GM21360 (cell line): ENCODE results near the gene RPS6KA4.
"Not testable (repeated sequence)": the region's sequence is repeated elsewhere in the genome, so short reads cannot be mapped to it uniquely, and the experiment has no call there.

Experiments
- ATAC-seq: cut with Tn5 transposase; IDR thresholded peaks from one replicate; pipeline ENCODE4 v1.9.1; 2021; ENCODE audit warnings: mild to moderate bottlenecking, moderate library complexity; ENCODE audit not compliant: unreplicated experiment

The RPS6KA4 gene

DNA sequence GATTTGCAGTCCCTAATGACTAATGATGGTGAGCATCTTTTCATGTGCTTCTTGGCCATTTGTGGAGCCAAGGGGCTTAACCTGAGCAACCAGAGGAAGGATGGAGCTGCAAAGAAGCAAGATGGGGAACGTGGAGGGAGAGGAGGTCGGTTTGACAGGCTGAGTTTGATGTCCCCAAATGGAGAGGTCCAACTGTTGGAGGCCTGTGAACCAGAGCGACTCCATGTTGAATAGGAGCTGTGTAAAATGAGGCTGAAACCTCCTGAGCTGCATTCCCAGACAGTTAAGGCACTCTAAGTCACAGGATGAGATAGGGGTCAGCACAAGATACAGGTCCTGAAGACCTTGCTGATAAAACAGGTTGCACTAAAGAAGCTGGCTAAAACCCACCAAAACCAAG is 54.5 kb downstream of the RPS6KA4 start:
- ATAC-seq: no peak

- no peak for ATAC-seq
Measured at GRCh38 chr11:64415286-64415685, 56.3 kb downstream of the RPS6KA4 start.

- ATAC-seq: no peak
Measured at GRCh38 chr11:64415996-64416728, 57.2 kb downstream of the RPS6KA4 start.

DNA sequence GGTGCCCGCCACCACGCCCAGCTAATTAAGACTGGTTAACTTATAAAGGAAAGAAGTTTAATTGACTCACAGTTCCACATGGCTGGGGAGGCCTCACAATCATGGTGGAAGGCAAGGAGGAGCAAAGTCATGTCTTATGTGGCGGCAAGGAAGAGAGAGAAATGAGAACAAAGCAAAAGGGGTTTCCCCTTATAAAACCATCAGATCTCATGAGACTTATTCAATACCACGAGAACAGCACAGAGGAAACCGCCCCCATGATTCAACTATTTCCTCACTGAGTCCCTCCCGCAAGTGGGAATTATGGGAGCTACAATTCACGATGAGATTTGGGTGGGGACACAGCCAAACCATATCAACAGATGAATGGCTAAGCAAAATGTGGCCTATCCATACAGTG is 59.3 kb downstream of the RPS6KA4 start:
- ATAC-seq: not testable (repeated sequence)

- no peak for ATAC-seq
Measured at GRCh38 chr11:64419257-64419790, 60.4 kb downstream of the RPS6KA4 start.

GRCh38 chr11:64419818-64420485 is 61.0 kb downstream of the RPS6KA4 start:
- ATAC-seq: no peak
